ENCODE results near the gene CALN1.
"Not testable (repeated sequence)": the region's sequence is repeated elsewhere in the genome, so short reads cannot be mapped to it uniquely, and the experiment has no call there.

CALN1 gene

DNA sequence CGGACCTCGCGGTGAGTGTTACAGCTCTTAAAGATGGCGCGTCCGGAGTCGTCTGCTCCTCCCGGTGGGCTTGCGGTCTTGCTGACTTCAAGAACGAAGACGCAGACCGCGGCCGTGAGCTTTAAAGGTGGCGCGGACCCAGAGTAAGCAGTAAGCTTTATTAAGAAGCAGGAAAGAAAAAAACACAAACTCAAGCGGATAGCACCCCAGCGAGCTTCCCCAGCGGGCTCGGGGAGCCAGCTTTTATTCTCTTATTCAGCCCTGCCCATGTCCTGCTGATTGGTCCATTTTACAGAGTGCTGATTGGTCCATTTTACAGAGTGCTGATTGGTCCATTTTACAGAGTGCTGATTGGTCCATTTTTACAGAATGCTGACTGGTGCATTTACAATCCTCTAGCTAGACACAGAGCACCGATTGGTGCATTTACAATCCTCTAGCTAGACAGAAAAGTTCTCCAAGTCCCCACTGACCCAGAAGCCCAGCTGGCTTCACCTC, at the start of gene CALN1:
TSS of gene CALN1 (minus strand) at position 218 of the 498 bp plus-strand sequence.
- H3K4me3 ChIP-seq (ENCODE audit: low read depth, low read length) = not testable (repeated sequence)

DNA sequence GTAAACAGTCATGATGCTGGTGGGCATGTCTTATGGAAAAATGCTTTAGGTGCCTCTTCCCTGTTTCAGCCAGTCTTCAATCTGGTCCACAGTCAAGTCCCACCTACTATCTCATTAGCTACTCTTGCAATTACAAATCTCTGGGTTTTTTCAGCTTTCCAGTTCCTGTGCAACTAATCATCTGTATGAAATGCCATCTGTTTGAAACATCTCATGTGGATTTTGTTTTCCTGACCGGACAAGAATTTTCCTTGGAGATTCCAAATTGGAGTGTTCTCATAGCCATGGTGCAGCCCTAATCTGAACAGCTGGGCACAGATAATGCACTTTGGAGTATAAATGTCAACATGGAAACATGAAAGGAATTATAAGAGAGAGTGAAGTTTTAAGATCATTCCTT, 41.3 kb upstream of the CALN1 start:
- H3K4me3 ChIP-seq (ENCODE audit: low read depth, low read length) = no peak overlapping the region

DNA sequence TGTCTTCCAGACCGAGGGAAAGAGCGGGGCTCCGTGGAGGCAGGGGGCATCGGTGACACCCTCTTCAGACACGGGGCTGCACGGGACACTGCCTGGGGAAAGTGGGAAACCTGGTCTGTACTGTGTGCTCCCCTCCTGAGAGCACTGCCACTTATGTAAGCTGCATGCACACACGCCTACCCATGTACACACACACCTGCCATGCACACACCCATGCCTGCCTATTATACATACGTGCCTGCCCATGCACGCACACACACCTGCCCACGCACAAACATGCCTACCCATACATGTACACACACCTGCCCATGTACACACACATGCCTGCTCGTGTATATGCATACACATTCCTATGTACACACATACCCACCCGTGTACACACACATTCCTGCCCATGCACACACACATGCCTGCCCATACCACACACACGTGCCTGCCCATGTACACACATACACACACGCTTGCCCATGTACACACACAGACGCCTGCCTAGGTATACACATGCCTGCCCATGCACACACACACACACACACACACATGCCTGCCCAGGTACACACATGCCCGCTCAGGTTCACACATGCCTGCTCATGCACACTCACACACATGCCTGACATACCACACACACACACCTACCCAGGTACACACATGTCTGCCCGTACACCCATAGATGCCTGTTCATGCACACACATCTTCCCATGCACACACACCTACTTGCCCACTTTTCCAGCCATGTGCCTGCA, 35.5 kb upstream of the CALN1 start:
- no peak overlapping the region for H3K4me3 ChIP-seq (ENCODE audit: low read depth, low read length)

DNA sequence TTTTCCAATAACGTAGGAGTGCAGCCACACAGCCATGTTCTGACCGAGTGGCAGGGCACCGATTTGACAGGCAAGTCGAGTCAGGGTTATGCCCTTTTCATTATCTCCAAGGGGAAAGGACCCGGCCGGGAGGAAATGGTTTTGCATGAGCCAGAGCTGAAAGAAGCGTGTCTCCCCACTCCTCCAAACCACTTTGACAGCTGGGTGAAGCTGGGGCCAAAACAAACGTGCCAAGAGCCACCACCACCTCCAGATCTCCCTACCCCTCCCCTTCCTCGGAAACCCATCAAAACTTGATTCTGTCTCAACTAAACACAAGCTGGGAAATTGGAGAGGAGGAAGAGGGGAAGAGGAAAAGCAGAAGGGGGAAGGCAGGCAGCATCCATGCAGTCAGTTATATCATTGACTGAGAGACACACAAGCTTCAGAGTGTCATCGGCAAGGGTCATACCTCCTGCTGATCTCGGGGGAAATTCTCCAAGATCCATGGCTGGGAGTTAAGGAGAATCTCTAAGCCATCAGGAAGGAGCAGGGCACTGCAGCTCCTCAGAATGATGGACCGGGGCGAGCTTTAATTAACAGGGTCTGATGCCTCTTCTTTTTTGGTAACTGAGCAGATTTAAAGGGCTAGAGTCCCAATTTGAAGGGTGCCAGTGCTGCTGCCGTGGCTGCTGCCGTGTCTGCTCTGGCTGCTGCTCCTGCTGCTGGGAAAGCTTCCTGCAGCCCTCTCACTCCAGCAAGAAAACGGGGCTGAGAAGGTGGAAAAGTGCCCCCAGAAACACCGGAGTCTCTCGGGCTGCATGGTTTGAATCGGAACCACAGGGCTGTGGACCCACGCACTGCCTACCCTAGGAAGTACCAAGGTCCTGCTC, 34.7 kb upstream of the CALN1 start:
- H3K4me3 ChIP-seq (ENCODE audit: low read depth, low read length) = no peak overlapping the region

DNA sequence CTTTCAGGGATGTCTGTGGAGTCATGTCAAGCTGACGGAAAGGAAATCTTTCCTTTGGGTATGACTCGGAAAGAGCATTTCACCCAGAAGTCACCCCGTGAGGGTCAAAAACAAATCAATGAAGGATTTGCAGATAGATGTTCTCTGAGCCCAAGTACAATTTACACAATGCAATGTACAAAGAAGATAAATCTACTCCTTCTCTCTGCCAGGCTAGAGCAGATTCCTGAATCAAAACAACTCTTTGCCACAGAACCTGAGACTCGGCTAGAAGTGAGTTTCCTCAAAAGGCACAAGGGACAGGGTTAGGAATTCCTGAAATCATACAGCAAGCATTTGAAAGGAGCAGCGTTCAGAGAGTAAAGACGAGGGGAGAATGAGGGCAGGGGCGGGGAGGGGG, 34.0 kb upstream of the CALN1 start:
- no peak overlapping the region for H3K4me3 ChIP-seq (ENCODE audit: low read depth, low read length)

DNA sequence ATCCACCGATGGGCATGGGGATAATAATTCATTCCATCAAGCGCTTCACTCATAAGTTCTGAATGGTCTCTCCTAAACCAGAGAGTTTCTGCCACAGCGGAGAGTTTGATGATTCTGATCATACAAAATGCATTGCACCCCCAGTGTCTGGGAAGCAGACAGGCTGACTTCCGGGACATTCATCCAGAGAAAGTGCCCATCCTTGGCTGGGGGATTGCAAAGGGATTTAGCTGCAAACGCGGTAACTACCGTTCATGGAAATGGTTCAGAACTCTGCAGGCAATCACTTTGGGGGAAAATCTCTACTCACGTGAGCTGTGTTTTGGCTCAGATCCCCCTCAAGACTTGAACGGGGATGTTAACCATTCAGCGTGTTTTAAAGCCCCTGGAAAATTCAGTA, 33.4 kb upstream of the CALN1 start:
- H3K4me3 ChIP-seq (ENCODE audit: low read depth, low read length) = no peak overlapping the region

DNA sequence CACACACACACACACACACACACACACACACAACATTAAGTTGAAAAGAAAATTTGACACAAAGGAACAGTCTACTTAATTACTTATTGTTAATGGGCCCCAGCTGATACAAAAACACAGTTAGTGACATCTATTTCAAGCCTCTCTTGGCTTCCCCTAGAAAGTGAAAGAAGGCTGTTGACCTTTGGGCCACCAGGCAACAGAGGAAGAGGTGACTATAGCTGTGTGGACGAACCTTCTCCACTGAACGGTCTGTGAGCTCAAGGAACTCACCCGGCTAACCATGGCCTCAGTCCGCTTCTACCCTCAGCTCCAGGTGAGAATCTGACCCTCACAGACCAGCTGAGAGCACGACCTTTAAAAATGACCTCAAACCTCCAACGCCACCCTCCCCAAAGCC, 32.9 kb upstream of the CALN1 start:
- H3K4me3 ChIP-seq (ENCODE audit: low read depth, low read length) = no peak overlapping the region

DNA sequence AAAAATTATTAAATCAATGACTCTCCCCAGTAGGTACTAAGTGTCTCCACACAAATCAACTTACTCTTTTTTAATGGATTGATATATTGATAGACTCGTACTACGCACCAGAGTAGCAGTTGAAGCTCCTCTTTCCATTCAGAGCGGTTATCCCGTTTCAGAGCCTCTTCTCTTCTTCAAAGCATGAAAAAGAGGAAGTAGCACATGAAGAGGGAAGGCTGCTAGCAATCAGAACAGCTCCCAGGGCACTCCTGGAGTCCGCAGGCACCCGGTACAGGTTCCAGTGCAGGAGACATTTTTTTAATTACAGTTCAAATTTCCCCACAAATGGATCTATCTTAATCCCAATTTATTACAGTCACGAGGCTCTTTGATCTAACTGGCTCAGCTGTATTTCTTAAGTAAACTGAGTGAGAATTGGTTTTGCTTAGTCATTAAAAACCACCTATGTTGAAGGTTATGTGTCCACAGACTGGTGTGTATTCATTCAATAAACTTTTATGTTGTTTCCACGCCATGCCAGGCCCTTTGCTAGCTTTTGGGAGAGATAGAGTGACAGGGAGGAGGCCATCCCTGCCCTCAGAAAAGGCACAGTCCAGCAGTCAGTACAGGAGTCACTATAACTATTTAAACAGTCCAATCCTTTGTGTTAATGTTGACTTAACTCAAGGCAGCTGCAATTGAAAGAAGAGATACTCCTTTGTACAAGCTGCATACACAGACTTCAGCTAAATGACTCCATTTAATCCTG, 32.1 kb upstream of the CALN1 start:
- H3K4me3 ChIP-seq (ENCODE audit: low read depth, low read length) = no peak overlapping the region

DNA sequence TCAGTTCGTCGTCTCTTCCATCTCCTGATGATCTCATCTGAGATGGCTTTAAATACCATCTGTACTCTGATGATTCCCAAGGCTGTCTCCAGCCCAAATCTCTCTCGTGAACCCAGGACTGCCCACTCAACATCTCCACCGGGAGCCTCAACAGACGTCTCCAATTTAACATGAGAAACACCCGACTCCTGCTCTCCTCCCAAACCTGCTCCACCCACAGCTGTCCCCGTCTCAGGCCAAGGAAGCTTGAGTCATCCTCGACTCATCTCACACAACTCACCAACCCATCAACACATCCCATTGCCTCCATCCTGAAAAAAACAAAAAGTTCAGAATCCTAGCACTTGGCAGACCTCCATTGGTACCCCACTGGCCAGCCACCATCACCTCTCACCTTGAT, 29.7 kb upstream of the CALN1 start:
- H3K4me3 ChIP-seq (ENCODE audit: low read depth, low read length) = no peak overlapping the region

DNA sequence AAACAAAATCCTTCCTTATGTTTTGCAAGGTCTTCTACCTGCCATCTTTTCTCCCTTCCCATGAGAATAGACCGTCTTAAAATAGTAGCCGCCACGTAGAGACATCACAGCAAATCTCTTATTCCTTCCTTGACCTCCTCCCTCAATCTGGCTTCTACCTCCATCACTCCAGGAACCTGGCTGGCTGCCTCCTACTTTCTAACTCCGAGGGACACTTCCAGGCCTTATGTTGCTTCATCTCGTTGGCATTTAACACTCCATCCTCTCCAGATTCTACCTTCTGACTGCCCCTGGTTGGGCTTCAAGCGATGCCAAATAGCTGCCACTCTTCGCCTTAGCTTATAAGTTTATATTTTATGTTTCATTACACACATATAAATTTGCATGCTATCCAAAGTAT, 26.4 kb upstream of the CALN1 start:
- H3K4me3 ChIP-seq (ENCODE audit: low read depth, low read length) = no peak overlapping the region

DNA sequence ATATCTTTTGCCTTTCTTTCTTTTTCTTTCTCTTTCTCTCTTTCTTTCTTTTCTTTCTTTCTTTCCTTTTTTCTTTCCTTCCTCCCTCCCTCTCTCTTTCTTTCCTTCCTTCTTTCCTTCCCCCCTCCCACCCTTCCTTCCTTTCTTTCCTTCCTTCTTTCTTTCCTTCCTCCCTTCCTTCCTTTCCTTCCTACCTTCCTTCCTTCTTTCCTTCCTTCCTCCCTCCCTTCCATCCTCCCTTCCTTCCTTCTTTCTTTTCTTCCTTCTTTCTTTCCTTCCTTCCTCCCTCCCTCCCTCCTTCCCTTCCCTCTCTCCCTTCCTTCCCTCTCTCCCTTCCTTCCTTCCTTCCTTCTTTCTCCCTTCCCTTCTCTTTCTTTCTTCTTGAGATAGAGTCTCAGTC, 25.5 kb upstream of the CALN1 start:
- H3K4me3 ChIP-seq (ENCODE audit: low read depth, low read length) = no peak overlapping the region

DNA sequence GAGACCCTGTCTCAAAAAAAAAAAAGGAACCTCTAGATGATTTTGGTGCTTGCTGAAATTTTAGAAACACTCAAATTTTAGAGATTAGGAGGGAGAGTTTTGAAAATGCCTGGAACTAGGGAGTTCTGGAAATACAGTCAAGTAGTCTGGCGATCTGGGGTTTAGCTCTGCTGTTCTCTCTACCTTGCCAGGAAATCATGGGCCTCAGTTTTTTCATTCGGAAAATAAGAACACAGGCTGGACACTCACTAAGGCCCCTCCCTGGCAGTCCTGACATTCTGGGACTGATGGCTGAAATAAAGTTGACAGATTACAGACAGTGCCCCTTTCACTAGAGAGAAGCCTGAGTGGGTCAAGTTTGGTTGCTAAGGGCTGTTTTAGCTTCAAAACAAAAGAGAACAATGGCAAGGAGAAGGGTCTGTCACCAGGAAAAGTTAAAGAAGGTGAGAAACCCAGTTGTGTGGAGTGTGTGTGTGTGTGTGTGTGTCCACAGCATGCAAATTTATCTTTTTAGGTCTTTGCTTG, 25.0 kb upstream of the CALN1 start:
- H3K4me3 ChIP-seq (ENCODE audit: low read depth, low read length) = no peak overlapping the region

DNA sequence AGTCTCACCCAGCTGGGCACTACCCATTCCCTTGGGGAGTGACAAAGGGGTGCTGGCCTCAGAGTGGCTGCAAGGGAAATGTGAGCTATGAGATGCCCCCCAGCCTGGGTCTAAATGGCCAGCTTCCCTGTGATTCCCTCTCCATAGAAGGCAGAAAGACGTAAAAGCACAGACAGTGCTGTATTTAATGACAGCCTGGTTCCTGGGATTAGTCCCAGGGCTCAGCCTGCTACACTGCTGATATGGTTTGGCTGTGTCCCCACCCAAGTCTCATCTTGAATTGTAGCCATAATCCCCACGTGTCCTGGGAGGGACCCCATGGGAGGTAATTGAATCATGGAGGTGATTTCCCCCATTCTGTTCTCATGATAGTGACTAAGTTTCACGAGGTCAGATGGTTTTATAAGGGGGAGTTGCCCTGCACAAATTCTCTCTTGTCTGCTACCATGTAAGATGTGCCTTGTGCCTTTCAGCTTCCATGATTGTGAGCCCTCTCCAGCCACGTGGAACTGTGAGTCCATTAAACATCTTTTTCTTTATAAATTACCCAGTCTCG, 23.9 kb upstream of the CALN1 start:
- no peak overlapping the region for H3K4me3 ChIP-seq (ENCODE audit: low read depth, low read length)

DNA sequence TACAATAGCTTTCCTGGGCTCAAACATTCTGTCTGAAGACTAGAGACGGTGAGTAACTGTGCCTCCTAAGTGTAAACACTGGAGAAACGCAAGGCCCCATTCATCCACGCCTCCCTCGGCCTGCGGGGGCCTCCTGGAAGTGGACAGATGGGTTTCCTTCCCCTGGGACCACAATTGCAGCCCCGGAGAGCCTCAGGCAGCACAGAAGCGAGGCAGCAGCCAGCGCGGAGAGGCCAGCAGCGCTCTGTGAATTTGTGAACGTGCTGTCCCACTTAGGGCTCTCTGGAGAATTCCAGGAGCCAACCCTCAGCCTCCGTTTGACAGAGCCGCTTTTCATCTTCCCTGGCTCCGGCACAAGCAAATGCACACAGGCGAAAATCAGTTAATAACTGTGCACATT, 23.2 kb upstream of the CALN1 start:
- H3K4me3 ChIP-seq (ENCODE audit: low read depth, low read length) = no peak overlapping the region

DNA sequence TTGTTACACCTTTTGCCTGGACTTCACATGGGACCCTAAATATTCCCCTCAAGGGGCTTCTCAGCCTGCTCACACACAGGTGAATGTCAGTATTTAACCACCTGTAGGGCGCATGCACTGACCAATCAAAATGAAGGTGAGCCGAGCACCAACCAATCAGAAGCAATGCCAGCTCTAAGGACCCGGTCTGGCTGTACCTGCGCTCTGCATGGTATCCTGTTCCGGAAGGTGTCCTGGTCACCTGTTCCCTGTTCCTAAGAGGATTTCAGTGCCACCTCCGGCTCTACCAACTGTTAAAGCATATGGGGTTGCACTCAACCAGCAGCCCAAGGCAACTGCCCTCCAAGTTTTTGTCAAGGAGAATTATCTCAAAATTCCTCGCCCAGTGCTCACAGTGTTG, 18.4 kb upstream of the CALN1 start:
- no peak overlapping the region for H3K4me3 ChIP-seq (ENCODE audit: low read depth, low read length)

DNA sequence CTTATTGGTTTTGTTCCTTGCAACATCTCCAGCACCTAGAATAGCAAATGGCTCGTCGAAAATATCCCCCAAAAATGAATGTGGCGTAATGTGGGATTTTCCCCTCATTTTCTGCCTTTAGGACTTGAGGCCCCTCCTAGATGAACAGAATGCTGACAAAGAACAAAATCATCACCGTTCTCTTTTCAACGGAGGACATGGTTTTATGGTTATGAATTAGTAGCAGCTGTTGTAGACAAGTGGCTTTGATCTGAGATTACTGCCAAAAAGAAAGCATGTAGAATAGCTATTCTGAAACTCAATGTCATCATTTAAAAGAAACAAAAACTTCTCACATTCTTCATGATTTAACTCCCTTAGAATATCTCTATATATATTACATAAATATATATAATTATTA, 17.2 kb upstream of the CALN1 start:
- H3K4me3 ChIP-seq (ENCODE audit: low read depth, low read length) = no peak overlapping the region

DNA sequence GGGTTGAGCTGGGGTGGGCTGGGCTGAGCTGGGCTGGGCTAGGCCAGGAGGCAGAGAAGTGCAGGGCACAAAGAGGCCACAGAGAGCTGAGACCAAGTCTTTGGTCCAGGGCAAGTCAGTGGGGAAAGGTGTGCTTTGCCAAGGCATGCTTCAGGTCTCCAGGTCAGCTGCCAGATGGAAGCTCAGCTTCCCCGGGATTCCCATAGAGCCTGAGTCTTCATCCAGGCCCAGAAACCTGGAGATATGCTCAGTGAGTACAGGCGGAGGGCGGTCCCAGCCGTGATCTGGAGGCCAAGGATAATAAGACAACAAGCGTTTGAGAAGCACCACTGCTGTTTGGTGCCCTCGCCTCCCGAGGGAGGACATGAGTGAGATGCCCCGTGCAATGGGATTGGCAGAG, 4.7 kb upstream of the CALN1 start:
- no peak overlapping the region for H3K4me3 ChIP-seq (ENCODE audit: low read depth, low read length)

DNA sequence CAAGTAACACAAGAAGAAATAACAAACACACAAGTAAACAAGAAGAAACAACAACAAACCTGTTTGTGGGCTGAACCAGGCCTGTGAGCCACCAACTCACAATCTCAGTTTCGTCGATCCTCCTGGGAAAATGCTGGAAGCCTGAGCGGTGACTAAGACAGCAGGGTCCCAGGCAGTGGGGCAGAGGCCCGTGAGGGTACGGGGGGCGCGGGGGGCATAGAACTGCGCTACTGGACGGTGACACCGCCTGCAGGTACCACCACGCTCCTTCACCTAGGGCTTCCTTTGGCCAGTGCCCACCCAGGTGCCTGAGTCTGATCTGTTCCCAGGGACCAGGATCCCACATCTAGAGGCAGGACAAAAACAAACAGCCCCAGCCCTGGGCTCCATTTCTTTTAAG, 3.4 kb upstream of the CALN1 start:
- H3K4me3 ChIP-seq (ENCODE audit: low read depth, low read length) = no peak overlapping the region

DNA sequence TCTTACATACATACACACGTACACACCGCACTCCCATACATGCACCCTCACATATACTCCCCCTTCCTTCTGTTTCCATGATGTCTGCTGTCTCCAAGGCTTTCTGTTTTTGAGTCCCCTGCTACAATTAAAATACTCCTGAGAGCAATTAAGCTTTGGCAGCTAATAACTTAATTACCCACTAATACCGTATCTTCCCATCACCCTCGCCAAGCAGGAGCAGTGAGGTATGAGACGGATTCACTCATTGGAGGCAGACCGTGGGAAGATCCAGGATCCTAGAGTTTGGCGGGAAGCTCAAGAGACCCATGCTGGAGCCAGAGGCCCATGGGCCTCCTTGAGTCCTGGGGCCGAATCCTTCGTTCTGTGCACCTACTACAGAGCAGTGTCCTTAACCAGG, 1.7 kb upstream of the CALN1 start:
- no peak overlapping the region for H3K4me3 ChIP-seq (ENCODE audit: low read depth, low read length)

DNA sequence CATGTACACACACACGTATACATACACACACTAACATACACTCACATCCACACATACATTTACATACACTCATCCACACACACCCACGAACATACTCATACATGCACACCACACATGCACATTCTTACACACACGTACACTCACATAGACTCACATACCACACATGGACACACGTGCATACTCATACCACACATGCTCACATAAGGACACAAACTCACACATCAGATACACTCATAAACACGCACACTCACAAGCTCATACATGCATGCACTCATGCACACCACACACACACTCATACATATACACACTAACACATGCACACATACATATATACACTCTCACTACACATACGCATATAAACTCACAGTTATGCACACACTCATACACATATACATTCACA, 1.2 kb upstream of the CALN1 start:
- H3K4me3 ChIP-seq (ENCODE audit: low read depth, low read length) = no peak overlapping the region

DNA sequence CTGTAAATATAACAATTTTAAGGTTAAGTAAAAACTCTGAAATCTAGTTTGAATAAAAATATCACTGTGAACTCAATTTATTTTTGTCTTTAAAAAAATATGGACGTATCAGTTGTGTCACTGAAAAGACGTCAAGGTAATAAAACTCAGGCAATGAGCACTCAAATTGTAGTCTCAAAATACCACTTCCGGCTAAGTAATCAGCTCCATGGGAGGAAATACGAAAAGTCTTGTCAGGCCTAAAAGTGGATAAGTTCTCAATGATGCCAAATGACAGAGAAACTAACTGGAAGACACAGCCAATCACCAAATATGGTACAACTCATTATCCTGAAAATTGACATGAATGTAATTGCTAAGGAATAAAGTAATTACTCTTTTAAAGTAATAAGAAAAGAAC, 719 bp downstream of the CALN1 start:
- no peak overlapping the region for H3K4me3 ChIP-seq (ENCODE audit: low read depth, low read length)

Measured in iPS-11a (cell line).